K562 (cell line): ENCODE data around the gene SORCS1. TPM values are rescaled to one million over a fixed set of nuclear protein-coding genes. Genes with fewer than 3 reads are reported as not detected.

Experiments used
- CBFA2T3 ChIP-seq: fragments of 450-650 bp; IDR thresholded peaks from 2 replicates; pipeline ENCODE4 v1.6.1; 2017
- CTBP1 ChIP-seq: fragments of 450-650 bp; IDR thresholded peaks from 2 replicates; pipeline ENCODE4 v1.6.1; 2016; ENCODE audit warnings: borderline replicate concordance
- DMBX1 ChIP-seq: fragments of 250-450 bp; sonication (Bioruptor Pico); IDR thresholded peaks from 2 replicates; pipeline ENCODE4 v1.8.0; 2022; ENCODE audit warnings: inconsistent platforms, mild to moderate bottlenecking, moderate library complexity, borderline replicate concordance
- ELF1 ChIP-seq: fragments of 200-800 bp; sonication (Bioruptor generic); IDR thresholded peaks from 2 replicates; pipeline ENCODE4 v1.6.1; 2016; ENCODE audit warnings: missing genetic modification characterization, missing compliant biosample characterization
- ERF ChIP-seq: fragments of 450-650 bp; formaldehyde crosslinking; IDR thresholded peaks from 2 replicates; pipeline ENCODE4 v1.4.0; 2020; ENCODE audit warnings: mild to moderate bottlenecking, mixed read lengths
- FOSL1 ChIP-seq: fragments of 200-800 bp; sonication (Bioruptor generic); conservative IDR thresholded peaks from 2 replicates; pipeline ENCODE4 v1.6.1; 2016; ENCODE audit warnings: missing genetic modification characterization, missing compliant biosample characterization
- FOXM1 ChIP-seq, 2 experiments: fragments of 450-650 bp in 1 of 2; sonication (generic) in 1 of 2; formaldehyde crosslinking in 1 of 2; IDR thresholded peaks; 2 replicates each; pipeline versions ENCODE4 v1.6.1 to v1.9.0; 2017 to 2022; ENCODE audit warnings: low read depth in 2 of 2, mild to moderate bottlenecking in 2 of 2, missing genetic modification reagents in 1 of 2, moderate library complexity in 1 of 2
- GATAD2A ChIP-seq: fragments of 450-650 bp; IDR thresholded peaks from 2 replicates; pipeline ENCODE4 v1.6.1; 2017
- HDAC2 ChIP-seq: fragments of 450-650 bp; IDR thresholded peaks from 2 replicates; pipeline ENCODE4 v1.6.1; 2016; ENCODE audit warnings: mild to moderate bottlenecking
- HDAC3 ChIP-seq: fragments of 450-650 bp; IDR thresholded peaks from 2 replicates; pipeline ENCODE4 v1.6.1; 2018; ENCODE audit warnings: borderline replicate concordance, mild to moderate bottlenecking, moderate library complexity; ENCODE audit not compliant: partially characterized antibody
- JUND ChIP-seq, 2 experiments: IDR thresholded peaks; 2 replicates in 1 of 2; 3 replicates in 1 of 2; pipeline ENCODE4 v1.6.1; 2011; ENCODE audit warnings: borderline replicate concordance in 2 of 2, low read depth in 2 of 2, low read length in 2 of 2, improper control_type of control experiment in 1 of 2, missing biosample characterization in 1 of 2, missing genetic modification characterization in 1 of 2, missing genetic modification reagents in 1 of 2
- KAT2B ChIP-seq: IDR thresholded peaks from one replicate; pipeline ENCODE4 v1.6.1; 2012; ENCODE audit warnings: low read depth, mild to moderate bottlenecking, control low read depth, inconsistent platforms, low read length, moderate library complexity
- LEF1 ChIP-seq: fragments of 450-650 bp; IDR thresholded peaks from 2 replicates; pipeline ENCODE4 v1.6.1; 2016; ENCODE audit warnings: mild to moderate bottlenecking
- MTA2 ChIP-seq: fragments of 450-650 bp; IDR thresholded peaks from 2 replicates; pipeline ENCODE4 v1.6.1; 2016; ENCODE audit warnings: low read depth
- NFRKB ChIP-seq: fragments of 450-650 bp; IDR thresholded peaks from 2 replicates; pipeline ENCODE4 v1.6.1; 2016; ENCODE audit warnings: low read depth
- NR2C1 ChIP-seq, 2 experiments: fragments of 450-650 bp; IDR thresholded peaks; 2 replicates each; pipeline ENCODE4 v1.6.1; 2017; ENCODE audit warnings: mild to moderate bottlenecking in 2 of 2, antibody characterized with exemption in 1 of 2, inconsistent platforms in 1 of 2, missing compliant biosample characterization in 1 of 2, missing genetic modification characterization in 1 of 2
- POLR2AphosphoS5 ChIP-seq: IDR thresholded peaks from 2 replicates; pipeline ENCODE4 v1.6.1; 2011; ENCODE audit warnings: mild to moderate bottlenecking, low read depth, low read length, moderate library complexity; ENCODE audit not compliant: control insufficient read depth, insufficient read depth
- RBM14 ChIP-seq: fragments of 200-400 bp; formaldehyde crosslinking; IDR thresholded peaks from 2 replicates; pipeline ENCODE4 v1.6.1; 2018; ENCODE audit warnings: low read depth, mild to moderate bottlenecking, low read length, moderate library complexity, borderline replicate concordance; ENCODE audit not compliant: insufficient read depth
- RBM34 ChIP-seq: fragments of 200-400 bp; formaldehyde crosslinking; IDR thresholded peaks from 2 replicates; pipeline ENCODE4 v1.6.1; 2018; ENCODE audit warnings: low read length, borderline replicate concordance; ENCODE audit not compliant: insufficient read depth
- RCOR1 ChIP-seq, 2 experiments: IDR thresholded peaks; 2 replicates each; pipeline ENCODE4 v1.6.1; 2012; ENCODE audit warnings: low read depth in 2 of 2, low read length in 2 of 2, borderline replicate concordance in 1 of 2, improper control_type of control experiment in 1 of 2
- SIN3A ChIP-seq, 2 experiments: fragments of 150-350 bp in 1 of 2; IDR thresholded peaks; 2 replicates each; pipeline ENCODE4 v1.6.1; 2011 to 2016; ENCODE audit warnings: borderline replicate concordance in 2 of 2, low read depth in 2 of 2, low read length in 2 of 2, mild to moderate bottlenecking in 2 of 2, moderate library complexity in 2 of 2; ENCODE audit not compliant: control insufficient read depth in 1 of 2
- SMARCA5 ChIP-seq: fragments of 450-650 bp; IDR thresholded peaks from 2 replicates; pipeline ENCODE4 v1.6.1; 2016
- SMARCE1 ChIP-seq: fragments of 450-650 bp; IDR thresholded peaks from 2 replicates; pipeline ENCODE4 v1.7.1; 2016; ENCODE audit warnings: mild to moderate bottlenecking
- SOX6 ChIP-seq: fragments of 450-650 bp; IDR thresholded peaks from 2 replicates; pipeline ENCODE4 v1.6.1; 2014; ENCODE audit warnings: mild to moderate bottlenecking
- SRSF3 ChIP-seq: fragments of 200-400 bp; formaldehyde crosslinking; IDR thresholded peaks from 2 replicates; pipeline ENCODE4 v1.6.1; 2016; ENCODE audit warnings: mild to moderate bottlenecking, low read length, moderate library complexity; ENCODE audit not compliant: insufficient read depth
- TAL1 ChIP-seq: fragments of 450-650 bp; IDR thresholded peaks from 2 replicates; pipeline ENCODE4 v1.6.1; 2016; ENCODE audit warnings: mild to moderate bottlenecking
- ZNF24 ChIP-seq: fragments of 450-650 bp; IDR thresholded peaks from 2 replicates; pipeline ENCODE4 v1.6.1; 2016
- ZNF584 ChIP-seq: fragments of 200-800 bp; sonication (Bioruptor generic); IDR thresholded peaks from 2 replicates; pipeline ENCODE4 v1.6.1; 2016; ENCODE audit warnings: low read depth, mild to moderate bottlenecking, missing genetic modification characterization, missing compliant biosample characterization
- polyA plus RNA-seq, 8 experiments: library from polyadenylated mRNA; depleted of rRNA in 4 of 8; stranded (reverse) in 5 of 8; unstranded in 3 of 8; fragments of >200 nt; fragmentation: Nextera tagmentation in 2 of 8; fragmentation: Illumina TruSeq in 1 of 8; extraction: Ambion mirVana in 2 of 8; extraction: Trizol in 1 of 8; gene quantifications; 2 replicates each; pipeline versions ENCODE4 v1.2.1 to v1.2.3, GENCODE V29; 2011 to 2014; ENCODE audit warnings: inconsistent platforms in 1 of 8, missing spikeins in 1 of 8
- total RNA-seq, 7 experiments: library from RNA; depleted of rRNA in 6 of 7; stranded (reverse); fragments of >200 nt in 6 of 7; fragmentation: Illumina TruSeq in 2 of 7; extraction: Trizol in 2 of 7; gene quantifications; 2 replicates each; pipeline versions ENCODE4 v1.2.1 to v1.2.3, GENCODE V29; 2011 to 2021; ENCODE audit warnings: low replicate concordance in 1 of 7
- TF ChIP-seq, protein P1 (sequence below): IDR thresholded peaks from 2 replicates; pipeline ENCODE4 v1.6.1; 2012; ENCODE audit warnings: low read depth, low read length, improper control_type of control experiment, borderline replicate concordance

SORCS1 gene
- total and polyA plus RNA-seq, 9 of the 15 experiments (the other 6 are each of a cell fraction or from before 2014, with no cell fraction given) = 1.5 to 3.9 (median 2.7) TPM

DNA sequence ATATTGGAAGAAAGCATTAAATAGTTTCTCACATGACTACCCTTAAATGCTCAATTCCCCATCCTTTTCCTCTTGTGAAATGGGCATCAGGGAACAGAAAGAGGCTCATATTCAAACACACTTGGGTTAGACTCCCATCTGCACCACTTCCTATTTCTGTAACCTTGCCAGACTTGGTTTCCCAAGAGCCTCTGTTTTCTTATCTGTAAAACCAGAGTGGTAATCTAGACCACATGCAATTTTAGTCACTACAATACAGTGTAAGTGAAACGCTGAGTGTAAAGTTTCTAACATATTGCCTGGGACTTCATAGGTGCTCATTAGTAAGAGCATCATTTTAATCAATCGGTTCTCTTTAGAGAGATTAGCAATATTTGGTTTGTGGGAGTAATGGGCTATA lies 136.3 kb downstream of the SORCS1 start (continued):
- TF ChIP-seq NFRKB (no peak), RBM34 (no peak), SOX6 (peak; percentile 73), CBFA2T3 (peak; percentile 81), ZNF24 (peak; percentile 23; the same call in 1 of the 2 replicates), KAT2B (no peak), SMARCE1 (peak; percentile 76), FOXM1 (IDR thresholded peaks at IDR 0.05; ENCODE audit: low read depth) (peak; percentile 28; the same call in 1 of the 2 replicates), FOXM1 (CRISPR knock-in tag; IDR thresholded peaks at IDR 0.05; ENCODE audit: low read depth) (no peak), GATAD2A (peak; percentile 61; the same call in 1 of the 2 replicates), HDAC3 (peak; percentile 62), ZNF584 (CRISPR knock-in tag) (0 out of 2 replicates have a peak, but pooled peaks have one; percentile 38), SRSF3 (no peak), RBM14 (no peak), SIN3A (IDR thresholded peaks at IDR 0.05; ENCODE audit: borderline replicate concordance in 2 of 2, control insufficient read depth in 1 of 2, low read depth in 2 of 2, low read length in 2 of 2) (no peak), JUND (IDR thresholded peaks at IDR 0.05; ENCODE audit: borderline replicate concordance, low read depth, low read length) (peak; percentile 35; the same call in 1 of the 2 replicates), JUND (tag; IDR thresholded peaks at IDR 0.05; ENCODE audit: borderline replicate concordance, low read depth, low read length) (peak; percentile 30; the same call in 1 of the 3 replicates), CTBP1 (peak; percentile 21; the same call in 1 of the 2 replicates), POLR2AphosphoS5 (0 out of 2 replicates have a peak, but pooled peaks have one; percentile 28), DMBX1 (CRISPR knock-in tag) (peak; percentile 44; the same call in 1 of the 2 replicates), HDAC2 (peak; percentile 32; the same call in 1 of the 2 replicates), TAL1 (peak; percentile 51), FOSL1 (tag) (peak; percentile 42), ELF1 (tag) (0 out of 2 replicates have a peak, but pooled peaks have one; percentile 45), RCOR1 (IDR thresholded peaks at IDR 0.05; ENCODE audit: borderline replicate concordance in 1 of 2, low read depth in 2 of 2, low read length in 2 of 2) (peak in 1 of 2 experiments; percentile 77; a peak in 2 of 4 replicates), ERF (CRISPR knock-in tag) (no peak), LEF1 (0 out of 2 replicates have a peak, but pooled peaks have one; percentile 21), MTA2 (peak; percentile 35; the same call in 1 of the 2 replicates), SMARCA5 (no peak), NR2C1 (IDR thresholded peaks at IDR 0.05) (no peak; the same call in 1 of the 2 replicates), NR2C1 (tag; IDR thresholded peaks at IDR 0.05) (no peak)
- TF ChIP-seq, protein P1, sequence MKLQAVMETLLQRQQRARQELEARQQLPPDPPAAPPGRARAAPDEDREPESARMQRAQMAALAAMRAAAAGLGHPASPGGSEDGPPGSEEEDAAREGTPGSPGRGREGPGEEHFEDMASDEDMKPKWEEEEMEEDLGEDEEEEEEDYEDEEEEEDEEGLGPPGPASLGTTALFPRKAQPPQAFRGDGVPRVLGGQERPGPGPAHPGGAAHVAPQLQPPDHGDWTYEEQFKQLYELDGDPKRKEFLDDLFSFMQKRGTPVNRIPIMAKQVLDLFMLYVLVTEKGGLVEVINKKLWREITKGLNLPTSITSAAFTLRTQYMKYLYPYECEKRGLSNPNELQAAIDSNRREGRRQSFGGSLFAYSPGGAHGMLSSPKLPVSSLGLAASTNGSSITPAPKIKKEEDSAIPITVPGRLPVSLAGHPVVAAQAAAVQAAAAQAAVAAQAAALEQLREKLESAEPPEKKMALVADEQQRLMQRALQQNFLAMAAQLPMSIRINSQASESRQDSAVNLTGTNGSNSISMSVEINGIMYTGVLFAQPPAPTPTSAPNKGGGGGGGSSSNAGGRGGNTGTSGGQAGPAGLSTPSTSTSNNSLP = peak; percentile 46; the same call in 1 of the 2 replicates
